ENCODE measurements around the gene PCBP3. TPM values are rescaled to one million over a fixed set of nuclear protein-coding genes. Genes with fewer than 3 reads are reported as not detected.

The PCBP3 gene
- total and polyA plus RNA-seq, 10 of the 15 experiments (the other 5 are each of a cell fraction or from before 2014, with no cell fraction given): 0.09 to 1.3 (median 0.46) TPM; not detected in 3

DNA sequence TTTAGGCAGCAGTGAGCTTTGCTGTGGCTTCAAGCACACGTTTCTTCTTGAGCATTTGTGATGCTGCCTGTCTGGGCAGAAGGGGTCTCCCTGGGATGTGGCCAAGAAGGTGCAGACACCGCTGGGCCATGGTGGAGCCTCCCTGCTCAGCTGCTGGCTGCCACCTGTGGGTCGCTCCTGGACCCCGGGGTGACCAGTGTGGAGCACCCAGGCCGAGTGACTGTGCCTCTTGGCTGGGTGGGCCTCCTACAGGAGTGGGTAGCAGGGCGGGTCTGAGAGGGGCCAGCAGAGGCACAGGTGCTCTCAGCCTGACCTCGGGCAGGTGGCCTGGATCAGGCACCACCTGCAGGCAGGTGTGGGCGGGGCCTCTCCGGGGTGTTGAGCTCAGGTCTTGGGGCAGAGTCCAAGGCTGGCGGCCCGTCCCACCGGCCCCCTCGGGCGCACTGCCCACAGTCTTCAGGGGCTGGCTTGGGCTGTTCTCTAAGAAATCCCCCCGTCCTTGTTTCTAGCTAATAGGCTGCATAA, 296.1 kb downstream of the PCBP3 start:
- ChIA-PET CTCF (no interaction called here), POLR2A (no interaction called here), RAD21 (ENCODE audit: unreplicated experiment) (no interaction called here), SMC1A (ENCODE audit: uncharacterized antibody, unreplicated experiment) (no interaction called here)
- H4K20me1 ChIP-seq (ENCODE audit: control insufficient read depth, insufficient read depth): no peaks in the 10 kb centered on the region
- no peaks in the 10 kb centered on the region for H3K36me3 ChIP-seq (ENCODE audit: control insufficient read depth in 2 of 2, insufficient read depth in 2 of 2, low read length in 1 of 2)
- H3K4me1 ChIP-seq (ENCODE audit: control insufficient read depth, insufficient read depth, low read length): no peaks in the 10 kb centered on the region
- H2AFZ ChIP-seq (ENCODE audit: control insufficient read depth, low read depth, low read length): no peak overlapping the region
- H3K4me2 ChIP-seq (ENCODE audit: control insufficient read depth, insufficient read depth): no peak overlapping the region
- no peak overlapping the region for H3K27ac ChIP-seq (ENCODE audit: control insufficient read depth, insufficient read depth)
- H3K79me2 ChIP-seq (ENCODE audit: control insufficient read depth, insufficient read depth, low read length): no peaks in the 10 kb centered on the region
- BruUV-seq (replicated peaks): no TSS peak
- FAIRE-seq (no peak), ATAC-seq (no peak), DNase-seq (ENCODE audit: low read depth, low spot score) (no peak)
- no peak overlapping the region for H3K9ac ChIP-seq (ENCODE audit: control insufficient read depth, insufficient read depth, low read length)
- intact Hi-C loops (cut with micrococcal nuclease; ENCODE audit: unreplicated experiment): no loop called here
- H3K9me3 ChIP-seq (replicated peaks; ENCODE audit: control insufficient read depth, insufficient read depth, low read length): no peaks in the 10 kb centered on the region
- WGBS (ENCODE audit: insufficient coverage, insufficient replicate concordance, low lambda C conversion rate, missing lambda C conversion rate): 59% methylated on average over 15 of the region's 15 CpGs
- TF ChIP-seq HDAC6 (IDR thresholded peaks at IDR 0.05; ENCODE audit: unreplicated experiment) (no peak), CHD2 (IDR thresholded peaks at IDR 0.05; ENCODE audit: borderline replicate concordance, low read depth, low read length) (no peak), KDM1A (IDR thresholded peaks at IDR 0.05; ENCODE audit: borderline replicate concordance) (no peak), RUNX3 (IDR thresholded peaks at IDR 0.05; ENCODE audit: low read length) (no peak), CREM (IDR thresholded peaks at IDR 0.05; ENCODE audit: low read depth) (no peak), SMAD5 (IDR thresholded peaks at IDR 0.05; ENCODE audit: low read depth) (no peak), IRF4 (IDR thresholded peaks at IDR 0.05; ENCODE audit: low read depth, low read length) (no peak), FOS (IDR thresholded peaks at IDR 0.05; ENCODE audit: borderline replicate concordance, extremely low read depth, insufficient read length) (no peak), ZNF622 (IDR thresholded peaks at IDR 0.05) (no peak), ZNF207 (IDR thresholded peaks at IDR 0.05; ENCODE audit: borderline replicate concordance) (no peak), EZH2 (IDR thresholded peaks at IDR 0.05; ENCODE audit: borderline replicate concordance, control insufficient read depth, low read depth, low read length) (no peak), CHD4 (IDR thresholded peaks at IDR 0.05) (no peak), CEBPZ (IDR thresholded peaks at IDR 0.05; ENCODE audit: low read depth, low read length) (no peak), SKIL (IDR thresholded peaks at IDR 0.05; ENCODE audit: low read depth, poor library complexity, severe bottlenecking) (no peak), ASH2L (IDR thresholded peaks at IDR 0.05; ENCODE audit: borderline replicate concordance, low read depth) (no peak), MTA2 (IDR thresholded peaks at IDR 0.05; ENCODE audit: low read depth) (no peak)
- TF ChIP-seq, protein P1, sequence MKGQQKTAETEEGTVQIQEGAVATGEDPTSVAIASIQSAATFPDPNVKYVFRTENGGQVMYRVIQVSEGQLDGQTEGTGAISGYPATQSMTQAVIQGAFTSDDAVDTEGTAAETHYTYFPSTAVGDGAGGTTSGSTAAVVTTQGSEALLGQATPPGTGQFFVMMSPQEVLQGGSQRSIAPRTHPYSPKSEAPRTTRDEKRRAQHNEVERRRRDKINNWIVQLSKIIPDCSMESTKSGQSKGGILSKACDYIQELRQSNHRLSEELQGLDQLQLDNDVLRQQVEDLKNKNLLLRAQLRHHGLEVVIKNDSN (IDR thresholded peaks at IDR 0.05; ENCODE audit: borderline replicate concordance, extremely low read length, insufficient read depth, low read depth, low read length): no peak
- in situ Hi-C loops (cut with MboI): no loop called here
- H3K27me3 ChIP-seq (replicated peaks in 1 of 2; ENCODE audit: control insufficient read depth in 2 of 2, insufficient read depth in 2 of 2, low read length in 1 of 2): no peaks in the 10 kb centered on the region; a peak in 1 of 4 replicates
- H3K4me3 ChIP-seq: no peak overlapping the region

Measured in GM12878 (cell line).